Breast epithelium (tissue), 4 donors: ENCODE measurements around the gene PDE1C. TPM values are rescaled to one million over a fixed set of nuclear protein-coding genes. Genes with fewer than 3 reads are reported as not detected.

Experiments used
- DNase-seq, 2 donors: peaks; one replicate each; pipeline ENCODE4 v3.0.0-alpha.2; 2019; ENCODE audit warnings: low spot score in 2 of 2
- H3K27ac ChIP-seq, 2 donors: fragments of 200-600 bp; sonication (generic) in 1 of 2; one replicate each; pipeline ENCODE4 v1.5.1; 2016 to 2019; ENCODE audit warnings: mild to moderate bottlenecking in 1 of 2
- H3K27me3 ChIP-seq, 2 donors: fragments of 200-600 bp; sonication (generic) in 1 of 2; one replicate each; pipeline versions ENCODE4 v1.5.1 to v1.6.0; 2017 to 2019; ENCODE audit warnings: control low read depth in 1 of 2, mild to moderate bottlenecking in 1 of 2
- H3K36me3 ChIP-seq: fragments of 200-600 bp; one replicate; pipeline ENCODE4 v1.5.1; 2019
- H3K4me1 ChIP-seq, 2 donors: fragments of 200-600 bp; sonication (generic); one replicate each; pipeline ENCODE4 v1.5.1; 2016 to 2019; ENCODE audit warnings: control low read depth in 1 of 2
- H3K4me3 ChIP-seq, 3 donors: fragments of 200-600 bp; sonication (generic); 1 replicate in 2 of 3; 2 replicates in 1 of 3; pipeline ENCODE4 v1.5.1; 2016 to 2019; ENCODE audit warnings: mild to moderate bottlenecking in 3 of 3, moderate library complexity in 2 of 3
- H3K9me3 ChIP-seq, 2 donors: fragments of 200-600 bp; sonication (generic) in 1 of 2; one replicate each; pipeline ENCODE4 v1.5.1; 2016 to 2019; ENCODE audit warnings: control low read depth in 1 of 2
- CTCF ChIP-seq, 3 donors: fragments of 450-650 bp; IDR thresholded peaks; one replicate each; pipeline ENCODE4 v1.5.1; 2016 to 2017; ENCODE audit warnings: antibody characterized with exemption in 3 of 3, mild to moderate bottlenecking in 3 of 3, moderate library complexity in 3 of 3
- POLR2A ChIP-seq: fragments of 450-650 bp; IDR thresholded peaks from one replicate; pipeline ENCODE4 v1.6.1; 2016; ENCODE audit warnings: antibody characterized with exemption, mild to moderate bottlenecking, moderate library complexity
- POLR2AphosphoS5 ChIP-seq, 3 donors: sonication (generic); formaldehyde crosslinking; IDR thresholded peaks; one replicate each; pipeline ENCODE4 v1.6.1; 2017; ENCODE audit warnings: antibody characterized with exemption in 3 of 3
- intact Hi-C: fragments of 100-400 bp; cut with DNase I; formaldehyde crosslinking; loops from one replicate; pipeline ENCODE4 v1.15.1; 2023; ENCODE audit warnings: low total_unique reads
- total RNA-seq, 3 donors: library from RNA; depleted of rRNA; stranded (reverse); fragments of >200 nt; gene quantifications; one replicate each; pipeline ENCODE4 v1.1.0, GENCODE V29; 2016

PDE1C gene
- total RNA-seq, 3 donors from 2014 or later: 3.2 to 30.1 (median 18.7) TPM

- no peak for TF ChIP-seq POLR2A
- Histone ChIP-seq H3K27ac (peak overlapping the region; percentile 64 to 75), H3K9me3 (no peaks in the 10 kb centered on the region), H3K36me3 (no peaks in the 10 kb centered on the region), H3K27me3 (no peaks in the 10 kb centered on the region), H3K4me1 (peaks cover 0 to 10% of the 10 kb centered on the region in 2 donors), H3K4me3 (no peak overlapping the region)
- intact Hi-C loops: no loop called here
- DNase-seq: no peak
These were observed 24.3 kb upstream of the PDE1C start for GRCh38 chr7:32094516-32094915.

GRCh38 chr7:32093415-32094408, 23.5 kb upstream of the PDE1C start:
- Histone ChIP-seq H3K4me1 (peaks cover 0 to 10% of the 10 kb centered on the region in 2 donors), H3K27me3 (no peaks in the 10 kb centered on the region), H3K36me3 (no peaks in the 10 kb centered on the region), H3K27ac (peak overlapping the region; percentile 64 to 75), H3K4me3 (no peak overlapping the region), H3K9me3 (no peaks in the 10 kb centered on the region)
- peak in 1 of 2 donors; percentile 94 for DNase-seq
- intact Hi-C loops: no loop called here
- TF ChIP-seq POLR2AphosphoS5 (IDR thresholded peaks at IDR 0.05) (peak in 2 of 3 donors; percentile 58 to 71), CTCF (IDR thresholded peaks at IDR 0.05) (no peak), POLR2A (no peak)

GRCh38 chr7:32092346-32092745, 22.1 kb upstream of the PDE1C start:
- H3K4me3 ChIP-seq: no peak overlapping the region
- peak overlapping the region; percentile 50 to 64 for H3K27ac ChIP-seq
- no peak for DNase-seq
- H3K27me3 ChIP-seq: no peaks in the 10 kb centered on the region
- H3K9me3 ChIP-seq: no peaks in the 10 kb centered on the region
- TF ChIP-seq POLR2AphosphoS5 (IDR thresholded peaks at IDR 0.05) (no peak), CTCF (IDR thresholded peaks at IDR 0.05) (no peak), POLR2A (no peak)
- intact Hi-C loops: no loop called here
- H3K4me1 ChIP-seq: peaks cover 0 to 10% of the 10 kb centered on the region in 2 donors
- no peaks in the 10 kb centered on the region for H3K36me3 ChIP-seq

- Histone ChIP-seq H3K9me3 (no peaks in the 10 kb centered on the region), H3K27ac (peak overlapping the region; percentile 50 to 64), H3K4me3 (no peak overlapping the region), H3K36me3 (no peaks in the 10 kb centered on the region), H3K27me3 (no peaks in the 10 kb centered on the region), H3K4me1 (peaks cover 0 to 10% of the 10 kb centered on the region in 2 donors)
- TF ChIP-seq CTCF (IDR thresholded peaks at IDR 0.05) (no peak), POLR2AphosphoS5 (IDR thresholded peaks at IDR 0.05) (no peak), POLR2A (no peak)
- intact Hi-C loops: no loop called here
- DNase-seq: no peak
These were observed 21.5 kb upstream of the PDE1C start for GRCh38 chr7:32091608-32092210.

- H3K4me3 ChIP-seq: no peak overlapping the region
- no peaks in the 10 kb centered on the region for H3K27me3 ChIP-seq
- no peak overlapping the region for H3K27ac ChIP-seq
- H3K9me3 ChIP-seq: no peaks in the 10 kb centered on the region
- DNase-seq: no peak
- no peaks in the 10 kb centered on the region for H3K36me3 ChIP-seq
- TF ChIP-seq CTCF (IDR thresholded peaks at IDR 0.05) (no peak), POLR2A (no peak), POLR2AphosphoS5 (IDR thresholded peaks at IDR 0.05) (no peak)
- intact Hi-C loops: no loop called here
- peaks cover 0 to 10% of the 10 kb centered on the region in 2 donors for H3K4me1 ChIP-seq
These were observed 19.5 kb upstream of the PDE1C start for GRCh38 chr7:32089678-32090077.
